ENCODE measurements around the gene ZNF32.

DNA sequence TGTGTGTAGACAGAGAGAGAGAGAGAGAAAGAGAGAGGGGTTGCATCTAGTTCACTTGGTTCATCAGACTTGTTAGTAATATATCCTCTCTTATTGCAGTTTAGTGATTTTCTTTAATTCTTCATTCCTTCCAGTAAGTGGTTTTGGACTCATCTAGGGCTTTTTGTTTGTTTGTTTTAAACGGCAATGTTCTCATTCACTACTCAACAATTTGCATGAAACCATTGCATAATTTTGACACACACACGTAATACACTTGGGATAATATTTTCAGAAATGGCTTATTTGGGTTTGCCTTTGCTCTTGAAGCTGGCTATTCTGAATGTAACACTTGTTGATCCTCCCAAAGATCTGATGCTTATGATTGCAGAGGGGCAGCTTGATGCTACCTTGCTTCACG lies 16.4 kb upstream of the ZNF32 start:
- TF ChIP-seq, protein P1, sequence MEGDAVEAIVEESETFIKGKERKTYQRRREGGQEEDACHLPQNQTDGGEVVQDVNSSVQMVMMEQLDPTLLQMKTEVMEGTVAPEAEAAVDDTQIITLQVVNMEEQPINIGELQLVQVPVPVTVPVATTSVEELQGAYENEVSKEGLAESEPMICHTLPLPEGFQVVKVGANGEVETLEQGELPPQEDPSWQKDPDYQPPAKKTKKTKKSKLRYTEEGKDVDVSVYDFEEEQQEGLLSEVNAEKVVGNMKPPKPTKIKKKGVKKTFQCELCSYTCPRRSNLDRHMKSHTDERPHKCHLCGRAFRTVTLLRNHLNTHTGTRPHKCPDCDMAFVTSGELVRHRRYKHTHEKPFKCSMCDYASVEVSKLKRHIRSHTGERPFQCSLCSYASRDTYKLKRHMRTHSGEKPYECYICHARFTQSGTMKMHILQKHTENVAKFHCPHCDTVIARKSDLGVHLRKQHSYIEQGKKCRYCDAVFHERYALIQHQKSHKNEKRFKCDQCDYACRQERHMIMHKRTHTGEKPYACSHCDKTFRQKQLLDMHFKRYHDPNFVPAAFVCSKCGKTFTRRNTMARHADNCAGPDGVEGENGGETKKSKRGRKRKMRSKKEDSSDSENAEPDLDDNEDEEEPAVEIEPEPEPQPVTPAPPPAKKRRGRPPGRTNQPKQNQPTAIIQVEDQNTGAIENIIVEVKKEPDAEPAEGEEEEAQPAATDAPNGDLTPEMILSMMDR (IDR thresholded peaks at IDR 0.05), result no peak
- TF ChIP-seq POLR2AphosphoS5 (IDR thresholded peaks at IDR 0.05), result no peak
- no peak for TF ChIP-seq POLR2A (IDR thresholded peaks at IDR 0.05; ENCODE audit: low read depth)
- TF ChIP-seq EP300 (IDR thresholded peaks at IDR 0.05), result no peak
